Activated effector memory CD4-positive, alpha-beta T cell treated with anti-CD3 and anti-CD28 coated beads, Interleukin-2, amount 50 U/mL, for 16 hours (primary cell): ENCODE results near the gene ZNF614.
"Not testable (repeated sequence)": the region's sequence is repeated elsewhere in the genome, so short reads cannot be mapped to it uniquely, and the experiment has no call there.

Source experiments
- DNase-seq: peaks from one replicate; pipeline ENCODE4 v3.0.0-alpha.2; 2020

The ZNF614 gene

GRCh38 chr19:52028027-52028779, at the start of gene ZNF614:
ZNF614 (minus strand) TSS chr19:52028379; CDS start chr19:52025745, 2,634 bp downstream.
- DNase-seq, result peak; percentile 94

GRCh38 chr19:52070496-52070895, 42.3 kb upstream of the ZNF614 start:
- DNase-seq, result no peak

DNA sequence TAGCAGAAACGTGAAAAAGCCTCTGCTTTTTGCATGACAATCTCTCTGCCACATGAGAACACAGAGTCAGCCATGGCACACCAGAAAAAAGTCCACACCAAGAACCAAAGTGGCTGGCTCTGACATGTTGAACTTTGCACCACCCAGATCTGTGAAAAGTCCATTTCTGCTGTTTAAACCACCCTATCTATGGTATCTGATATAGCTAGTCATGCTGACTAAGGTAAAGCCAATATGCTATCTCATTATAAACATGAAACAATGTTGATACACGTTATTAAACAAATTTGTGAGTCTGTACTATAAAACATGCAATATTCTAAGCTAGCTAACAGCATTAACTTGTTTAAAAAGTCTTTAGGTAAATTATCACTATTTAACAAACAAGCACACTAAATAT, 41.5 kb upstream of the ZNF614 start:
- DNase-seq, result no peak

DNA sequence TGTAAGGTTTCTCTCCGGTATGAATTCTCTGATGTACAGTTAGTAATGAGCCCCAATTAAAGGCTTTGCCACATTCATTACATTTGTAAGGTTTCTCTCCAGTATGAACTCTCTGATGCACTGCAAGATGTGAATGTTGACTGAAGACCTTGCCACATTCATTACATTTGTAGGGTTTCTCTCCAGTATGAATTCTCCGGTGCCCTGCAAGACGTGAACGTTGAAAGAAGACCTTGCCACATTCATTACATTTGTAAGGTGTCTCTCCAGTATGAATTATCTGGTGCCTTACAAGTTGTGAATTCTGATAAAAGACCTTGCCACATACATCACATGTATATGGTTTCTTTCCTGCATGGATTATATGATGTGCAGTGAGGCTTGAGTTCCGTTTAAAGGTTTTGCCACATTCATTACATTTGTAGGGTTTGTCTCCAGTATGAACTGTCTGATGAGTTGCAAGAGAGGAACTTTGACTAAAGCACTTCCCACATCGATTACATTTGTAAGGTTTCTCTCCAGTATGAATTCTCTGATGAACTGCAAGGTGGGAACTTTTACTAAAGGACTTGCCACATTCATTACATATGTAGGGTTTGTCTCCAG, 38.2 kb upstream of the ZNF614 start:
- DNase-seq, result no peak

GRCh38 chr19:52065399-52065798, 37.2 kb upstream of the ZNF614 start:
- no peak for DNase-seq

DNA sequence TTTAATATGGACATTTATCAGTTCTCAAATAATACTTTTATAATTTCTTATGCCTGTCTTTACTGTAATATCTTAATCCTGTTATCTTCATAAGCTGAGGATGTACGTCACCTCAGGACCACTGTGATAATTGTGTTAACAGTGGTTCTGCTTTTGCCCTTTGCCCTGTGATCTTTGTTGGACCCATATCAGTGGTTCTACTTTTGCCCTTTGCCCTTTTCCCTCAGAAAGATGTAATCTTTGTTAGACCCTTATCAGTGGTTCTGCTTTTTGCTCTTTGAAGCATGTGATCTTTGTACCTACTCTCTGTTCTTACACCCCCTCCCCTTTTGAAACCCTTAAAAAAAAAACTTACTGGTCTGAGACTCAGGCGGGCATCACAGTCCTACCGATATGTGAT, 28.3 kb upstream of the ZNF614 start:
- not testable (repeated sequence) for DNase-seq

GRCh38 chr19:52051736-52052135, 23.6 kb upstream of the ZNF614 start:
- not testable (repeated sequence) for DNase-seq

- peak; percentile 93 for DNase-seq
Measured at GRCh38 chr19:52048555-52049501, 20.6 kb upstream of the ZNF614 start, which contains the start of gene ZNF432. ZNF432 (minus strand) TSS chr19:52048838; CDS start chr19:52046868, 1,970 bp downstream.

DNA sequence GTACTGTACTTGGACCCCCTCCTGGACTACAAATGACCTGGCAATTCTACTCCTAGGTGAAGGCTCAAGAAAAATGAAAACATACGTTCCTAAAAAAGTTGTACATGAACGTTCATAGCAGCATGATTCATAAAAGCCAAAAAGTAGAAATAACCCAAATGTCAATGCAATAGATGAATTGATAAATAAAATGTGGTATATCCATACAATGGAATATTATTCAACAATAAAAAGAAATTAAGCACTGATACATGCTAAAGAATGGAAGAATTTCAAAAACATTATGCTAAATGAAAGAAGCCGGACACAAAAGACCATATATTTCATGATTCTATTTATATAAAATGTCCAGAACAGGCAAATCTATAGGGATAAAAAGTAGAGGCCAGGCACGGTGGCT, 11.0 kb upstream of the ZNF614 start:
- no peak for DNase-seq

GRCh38 chr19:52034051-52034728, 6.0 kb upstream of the ZNF614 start:
- no peak for DNase-seq

DNA sequence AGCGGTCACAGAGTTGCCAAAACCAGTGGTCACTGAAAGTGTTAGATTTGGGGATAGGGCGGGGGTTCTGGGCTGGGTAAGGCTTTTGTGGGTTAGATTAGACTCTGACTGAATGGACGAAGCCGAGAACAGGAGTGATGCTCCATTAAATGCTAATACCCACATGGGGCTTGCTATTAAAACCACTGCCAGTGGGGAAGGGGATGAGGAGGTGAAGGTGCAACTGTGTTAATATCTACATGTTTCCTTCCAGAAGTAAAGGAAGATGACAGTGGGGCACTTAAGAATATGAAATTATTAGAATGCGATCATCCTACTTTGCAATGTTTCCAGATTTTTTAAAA, 573 bp upstream of the ZNF614 start:
- DNase-seq, result no peak

GRCh38 chr19:52026255-52026990, 1.8 kb downstream of the ZNF614 start:
- DNase-seq, result not testable (repeated sequence)

- DNase-seq, result not testable (repeated sequence)
Measured at GRCh38 chr19:52024478-52024877, 3.7 kb downstream of the ZNF614 start.

GRCh38 chr19:52022193-52022592, 6.0 kb downstream of the ZNF614 start:
- no peak for DNase-seq

- no peak for DNase-seq
Measured at GRCh38 chr19:52020506-52020905, 7.7 kb downstream of the ZNF614 start.

DNA sequence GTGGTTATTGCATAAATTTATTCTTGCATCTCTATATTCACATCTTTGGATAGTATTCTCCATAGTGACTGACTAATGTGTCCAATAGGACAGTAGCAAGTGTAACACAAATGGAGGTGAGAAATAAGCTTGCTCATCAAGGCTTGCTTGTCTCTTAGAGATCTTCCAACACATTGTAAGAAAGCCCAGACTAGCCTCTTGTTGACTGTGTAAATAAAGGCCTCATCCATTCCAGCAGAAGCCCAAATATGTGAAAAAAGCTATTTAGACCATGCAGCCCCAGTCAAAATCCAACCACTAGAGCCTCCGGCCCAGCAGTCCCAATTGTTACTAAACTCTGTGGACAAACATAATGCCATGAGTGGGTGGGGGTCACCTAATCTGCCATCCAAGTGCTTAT, 17.5 kb downstream of the ZNF614 start:
- no peak for DNase-seq

DNA sequence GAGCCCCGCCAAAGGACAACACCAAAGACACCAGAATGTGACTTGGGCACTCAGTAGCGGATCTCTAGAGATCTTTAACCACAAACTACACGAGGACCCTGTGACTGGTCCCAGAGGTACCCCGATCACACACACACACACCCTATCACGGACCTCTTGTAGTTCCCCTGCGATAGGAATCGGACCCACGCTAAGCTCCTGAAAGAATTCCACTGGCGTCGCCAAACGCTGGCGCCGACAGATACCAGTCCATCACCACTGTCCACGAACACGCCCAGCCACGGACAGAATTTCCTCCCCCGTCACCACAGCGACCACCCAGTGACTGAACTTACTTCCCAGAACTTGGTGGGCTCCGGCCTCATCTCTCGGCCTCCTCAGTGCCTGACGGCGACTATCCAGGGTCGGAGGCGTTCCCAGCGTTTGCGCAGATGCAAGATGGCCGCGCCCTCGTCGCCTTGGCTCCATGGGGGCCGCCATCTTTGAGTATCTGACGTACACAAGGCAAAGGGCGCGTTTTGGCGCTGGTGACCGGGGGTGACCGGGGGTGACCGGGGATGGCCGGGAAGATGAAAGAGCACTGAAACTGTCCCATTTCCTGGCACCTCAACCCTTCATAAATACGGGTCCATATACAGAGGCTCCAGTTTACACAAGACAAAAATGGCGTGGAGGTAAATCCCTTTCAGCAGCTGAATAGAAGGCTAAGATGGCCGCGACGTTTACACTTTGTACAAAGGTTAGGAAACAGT, 20.2 kb downstream of the ZNF614 start, which contains the start of gene ZNF615:
TSS of gene ZNF615 (minus strand) at position 406 of the 752 bp plus-strand sequence. CDS start 4,500 bp downstream, outside the sequence.
- peak; percentile 96 for DNase-seq

- DNase-seq, result no peak
Measured at GRCh38 chr19:52007451-52007805, 20.8 kb downstream of the ZNF614 start.

DNA sequence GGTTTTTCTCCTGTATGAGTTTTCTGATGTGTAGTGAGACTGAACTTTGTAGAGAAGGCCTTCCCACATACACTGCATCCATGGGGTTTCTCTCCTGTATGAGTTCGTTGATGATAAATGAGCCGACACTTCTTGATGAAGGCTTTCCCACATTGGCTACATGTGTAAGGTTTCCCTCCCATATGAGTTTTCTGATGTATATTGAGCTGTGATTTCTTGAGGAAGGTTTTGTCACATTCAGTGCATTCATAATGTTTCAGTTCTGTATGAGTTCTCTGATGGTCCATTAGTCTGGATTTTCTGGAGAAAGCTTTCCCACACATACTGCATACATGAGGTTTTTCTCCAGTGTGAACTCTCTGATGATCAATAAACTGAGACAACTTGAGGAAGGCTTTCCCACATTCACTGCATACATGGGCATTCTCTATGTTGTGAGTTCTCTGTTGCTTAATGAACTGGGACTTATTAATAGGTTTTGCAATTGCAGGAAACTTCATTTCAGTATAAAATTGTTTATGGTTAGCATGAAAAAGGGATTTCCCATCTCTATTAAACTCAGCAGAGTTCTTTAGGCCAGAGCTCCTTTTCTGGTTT, 34.0 kb downstream of the ZNF614 start:
- DNase-seq, result no peak

DNA sequence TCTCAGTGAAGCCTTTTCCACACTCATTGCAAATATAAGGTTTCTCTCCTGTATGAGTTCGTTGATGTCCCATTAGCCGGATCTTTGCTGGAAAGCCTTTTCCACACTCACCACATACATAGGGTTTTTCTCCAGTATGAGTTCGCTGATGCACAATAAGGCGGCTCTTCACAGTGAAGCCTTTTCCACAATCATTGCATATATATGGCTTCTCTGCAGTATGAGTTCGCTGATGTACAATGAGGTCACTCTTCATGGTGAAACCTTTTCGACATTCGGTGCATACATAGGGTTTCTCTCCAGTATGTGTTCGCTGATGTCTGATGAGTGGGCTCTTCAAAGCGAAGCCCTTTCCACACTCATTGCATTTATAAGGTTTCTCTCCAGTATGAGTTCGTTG, 34.8 kb downstream of the ZNF614 start:
- DNase-seq, result no peak
